Fibroblast of skin of scalp (primary cell): ENCODE results near the gene BTBD10. TPM values are rescaled to one million over a fixed set of nuclear protein-coding genes. Genes with fewer than 3 reads are reported as not detected.

Experiments used
- DNase-seq: peaks from one replicate; pipeline ENCODE4 v3.0.0-alpha.2; 2013
- polyA plus RNA-seq, 2 experiments: library from polyadenylated mRNA; unstranded; fragments of 120-200 nt; gene quantifications; one replicate each; pipeline ENCODE4 v1.2.1, GENCODE V29; 2013; ENCODE audit not compliant: insufficient read length in 2 of 2

The BTBD10 gene
- polyA plus RNA-seq (2013, experiment 1 of 2; ENCODE audit: insufficient read length): 31.8 TPM
- polyA plus RNA-seq (2013, experiment 2 of 2; ENCODE audit: insufficient read length): 32.8 TPM

DNA sequence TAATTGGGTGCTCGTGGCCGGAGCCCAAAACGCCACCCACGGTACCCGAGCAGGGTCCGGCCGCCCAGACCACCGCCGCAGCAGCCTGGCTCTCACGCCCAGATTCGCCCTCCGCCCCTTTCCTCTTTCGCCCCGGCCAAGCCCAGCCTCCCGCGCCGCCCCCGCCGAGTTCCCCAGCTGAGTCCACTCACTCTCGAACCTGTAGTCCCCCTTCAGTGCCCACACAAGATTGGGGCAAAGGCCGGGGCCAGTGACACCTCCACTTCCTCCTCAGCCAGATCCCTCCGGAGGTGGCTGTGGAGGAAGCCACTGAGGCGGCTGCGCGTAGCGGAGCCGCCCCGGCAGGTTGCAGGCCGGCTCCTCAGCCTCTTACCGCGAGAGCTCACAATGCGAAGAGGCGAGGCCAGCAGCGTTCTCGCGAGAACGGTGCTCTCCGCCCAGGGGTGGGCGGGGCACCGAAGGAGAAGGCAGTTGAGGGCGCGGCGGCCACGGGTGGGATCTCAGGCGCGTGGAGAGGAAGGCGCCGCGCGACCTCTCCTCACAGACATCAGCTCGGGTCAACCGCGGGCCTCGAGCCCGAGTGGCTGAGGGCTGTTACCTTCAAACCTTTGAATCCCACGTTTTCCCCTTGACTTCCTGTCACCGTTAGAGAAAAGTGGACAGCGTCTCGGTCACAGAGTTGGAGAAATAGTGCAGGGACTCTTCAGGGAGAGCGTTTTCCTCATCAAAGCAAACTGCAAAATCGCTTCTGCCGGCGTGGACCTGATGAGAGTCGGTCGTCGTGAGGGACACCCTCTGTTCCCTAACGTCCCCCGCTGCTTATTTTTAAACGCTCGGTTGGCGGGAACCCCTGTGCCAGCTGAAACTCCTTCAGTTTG lies at the start of gene BTBD10:
Gene BTBD10, minus strand, starts transcription at position 322 of the 878 bp plus-strand sequence. CDS start 18,098 bp downstream, outside the sequence.
- peak; percentile 95 for DNase-seq

DNA sequence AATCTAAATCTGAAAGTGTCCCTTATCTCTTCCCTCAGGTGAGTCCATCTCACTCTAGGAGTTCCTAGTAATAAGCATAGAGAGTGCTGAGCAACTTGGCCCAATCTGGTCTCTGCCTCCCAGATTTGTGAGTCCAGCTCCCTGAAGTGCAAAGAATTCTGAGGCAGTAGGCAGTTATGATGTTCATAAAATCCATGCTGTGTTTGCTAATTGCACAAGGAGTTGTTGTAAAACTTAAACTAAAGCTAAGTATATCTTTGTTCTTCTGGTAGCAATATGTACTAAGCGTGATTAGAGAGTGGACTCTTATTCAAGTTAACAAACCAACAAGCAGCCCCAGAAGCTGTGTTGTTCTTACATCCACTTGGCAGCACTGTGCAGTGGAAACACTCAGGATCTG lies 40.4 kb upstream of the BTBD10 start:
- DNase-seq: no peak

DNA sequence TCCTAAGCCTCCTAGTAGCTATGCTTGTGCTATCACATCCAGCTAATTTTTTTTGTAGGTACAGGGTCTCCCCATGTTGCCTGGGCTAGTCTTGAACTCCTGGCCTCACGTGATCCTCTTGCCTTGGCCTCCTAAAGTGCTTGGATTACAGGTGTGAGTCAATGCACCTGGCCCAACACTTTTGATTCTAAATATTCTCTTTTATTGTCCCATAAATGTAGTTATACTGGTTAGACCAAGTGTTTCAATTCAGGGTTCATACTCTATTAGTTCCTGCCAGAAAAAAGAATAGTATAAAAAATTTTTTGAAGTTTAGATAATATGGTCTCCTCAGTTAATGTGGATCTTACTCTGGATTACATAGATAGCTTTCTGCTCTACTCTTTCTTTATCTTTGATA lies 39.5 kb upstream of the BTBD10 start:
- DNase-seq: no peak

DNA sequence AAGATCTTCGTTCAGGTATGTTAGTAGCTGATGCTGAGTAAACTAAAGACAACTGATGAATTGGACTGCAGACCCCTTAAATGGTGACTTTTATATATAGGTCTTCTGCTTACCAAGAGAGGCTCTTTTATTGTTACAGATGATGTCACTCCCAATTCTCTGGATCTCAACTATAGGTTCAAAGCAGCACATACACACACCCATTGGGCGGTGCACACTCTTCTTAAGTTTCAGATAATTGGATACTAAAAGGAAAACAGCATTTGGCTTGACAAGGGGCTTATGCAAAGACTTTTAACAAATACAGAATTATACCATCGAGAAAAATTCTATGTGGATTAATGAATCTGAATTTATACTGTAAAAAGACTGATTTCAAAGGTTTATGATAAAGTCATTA lies 32.9 kb upstream of the BTBD10 start, which contains the start of gene PTH:
Gene PTH, minus strand, starts transcription at position 69 of the 400 bp plus-strand sequence. CDS start 3,142 bp downstream, outside the sequence.
- DNase-seq: no peak

DNA sequence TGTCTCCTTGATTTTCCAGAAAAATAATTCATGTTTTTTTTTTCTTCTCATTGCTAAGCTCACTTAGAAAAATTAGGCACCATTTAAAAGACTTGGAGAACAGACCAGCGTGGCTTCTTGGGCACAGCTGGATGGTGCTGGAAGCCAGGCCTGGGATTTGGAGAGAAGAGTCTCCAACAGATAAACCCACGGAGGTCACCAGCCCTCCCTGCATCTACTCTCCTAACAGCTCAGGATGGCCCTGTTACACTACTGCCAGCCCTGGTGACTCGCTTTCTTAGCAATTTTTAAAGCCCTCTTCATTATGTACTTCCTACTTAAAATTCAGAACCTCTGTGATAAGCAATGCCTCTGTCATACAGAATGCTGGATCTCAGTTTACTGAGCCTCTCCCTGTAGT lies 31.0 kb upstream of the BTBD10 start:
- DNase-seq: no peak

DNA sequence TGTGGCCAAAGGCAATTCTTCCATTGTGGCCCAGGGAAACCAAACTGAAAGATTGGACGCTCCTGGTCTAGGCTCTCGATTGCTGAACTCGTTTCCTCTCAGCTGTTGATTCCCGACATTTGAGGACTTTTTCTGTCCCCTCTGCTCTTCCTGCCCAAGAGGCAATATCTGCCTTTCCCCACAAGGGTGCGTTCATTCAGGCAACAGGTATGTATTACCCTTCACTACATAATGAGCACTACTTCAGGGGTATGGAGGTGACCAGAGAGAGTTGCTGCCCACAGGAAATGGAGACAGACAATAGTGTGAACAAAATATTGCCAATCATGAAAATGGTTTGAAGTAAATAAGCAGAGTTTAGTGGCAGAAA lies 24.6 kb upstream of the BTBD10 start:
- DNase-seq: no peak

DNA sequence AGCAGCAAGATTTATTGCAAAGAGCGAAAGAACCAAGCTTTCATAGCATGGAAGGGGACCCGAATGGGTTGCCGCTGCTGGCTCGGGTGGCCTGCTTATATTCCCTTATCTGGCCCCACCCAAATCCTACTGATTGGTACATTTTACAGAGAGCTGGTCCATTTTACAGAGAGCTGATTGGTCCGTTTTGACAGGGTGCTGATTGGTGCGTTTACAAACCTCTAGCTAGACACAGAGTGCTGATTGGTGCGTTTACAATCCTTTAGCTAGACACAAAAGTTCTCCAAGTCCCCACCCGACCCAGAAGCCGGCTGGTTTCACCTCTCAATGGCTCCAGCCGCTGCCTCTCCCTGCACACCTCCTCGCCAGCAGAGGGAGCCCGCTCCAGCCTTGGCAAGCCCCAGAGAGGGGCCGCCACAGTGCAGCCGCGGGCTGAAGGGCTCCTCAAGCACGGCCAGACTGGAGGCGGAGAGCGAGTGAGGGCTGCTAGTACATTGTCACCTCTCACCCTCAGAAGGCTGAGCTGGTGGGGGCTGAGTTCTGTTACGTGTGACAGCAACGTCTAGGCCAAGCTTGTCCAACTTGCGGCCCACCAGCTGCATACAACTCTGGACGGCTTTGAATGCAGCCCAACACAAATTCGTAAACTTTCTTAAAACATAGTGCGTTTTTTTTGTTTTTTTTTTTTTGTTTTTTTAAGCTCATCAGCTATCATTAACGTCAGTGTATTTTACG lies 24.1 kb upstream of the BTBD10 start:
- peak; percentile 13 for DNase-seq

DNA sequence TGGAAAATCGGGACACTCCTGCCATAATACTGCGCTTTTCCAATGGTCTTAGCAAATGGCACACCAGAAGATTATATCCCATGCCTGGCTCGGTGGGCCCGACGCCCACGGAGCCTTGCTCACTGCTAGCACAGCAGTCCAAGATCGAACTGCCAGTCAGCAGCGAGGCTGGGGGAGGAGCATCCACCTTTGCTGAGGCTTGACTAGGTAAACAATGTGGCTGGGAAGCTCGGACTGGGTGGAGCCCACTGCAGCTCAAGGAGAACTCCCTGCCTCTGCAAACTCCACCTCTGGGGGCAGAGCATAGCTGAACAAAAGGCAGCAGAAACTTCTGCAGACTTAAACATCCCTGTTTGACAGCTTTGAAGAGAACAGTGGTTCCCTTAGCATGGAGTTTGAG lies 17.2 kb upstream of the BTBD10 start:
- no peak for DNase-seq

DNA sequence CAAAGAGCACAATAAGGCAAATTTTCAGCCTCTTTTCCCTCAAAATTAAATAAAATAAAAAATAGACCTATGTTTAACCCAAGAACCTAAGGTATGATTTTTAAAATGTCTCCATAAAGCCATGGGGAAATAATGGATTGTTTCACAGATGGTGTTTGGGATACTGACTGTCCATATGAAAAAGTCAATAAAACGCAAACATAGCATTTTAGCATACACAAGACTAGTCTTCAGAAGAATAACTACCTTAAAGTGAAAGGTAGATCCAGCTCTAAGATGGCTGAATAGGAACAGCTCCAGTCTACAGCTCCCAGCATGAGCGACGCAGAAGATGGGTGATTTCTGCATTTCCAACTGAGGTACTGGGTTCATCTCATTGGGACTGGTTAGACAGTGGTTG lies 16.7 kb upstream of the BTBD10 start:
- no peak for DNase-seq

DNA sequence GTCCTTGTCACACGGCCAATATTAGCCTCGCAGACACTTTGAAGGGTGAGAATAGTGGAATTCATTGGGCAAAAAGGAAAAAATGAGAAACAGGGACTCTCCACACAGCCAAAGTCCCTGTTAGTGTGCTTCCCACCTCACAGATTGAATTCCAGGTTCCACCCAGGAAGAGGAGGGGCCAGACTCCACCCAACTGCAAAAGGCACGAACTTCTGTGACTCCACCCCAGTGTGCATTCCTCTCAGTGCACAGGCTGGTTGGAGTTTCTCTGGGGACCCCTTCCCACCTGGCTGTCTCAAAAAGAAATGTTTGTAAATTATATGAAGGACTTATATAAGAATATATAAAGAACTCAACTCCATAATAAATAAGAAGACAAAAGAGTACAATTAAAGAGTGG lies 12.1 kb upstream of the BTBD10 start:
- DNase-seq: no peak

DNA sequence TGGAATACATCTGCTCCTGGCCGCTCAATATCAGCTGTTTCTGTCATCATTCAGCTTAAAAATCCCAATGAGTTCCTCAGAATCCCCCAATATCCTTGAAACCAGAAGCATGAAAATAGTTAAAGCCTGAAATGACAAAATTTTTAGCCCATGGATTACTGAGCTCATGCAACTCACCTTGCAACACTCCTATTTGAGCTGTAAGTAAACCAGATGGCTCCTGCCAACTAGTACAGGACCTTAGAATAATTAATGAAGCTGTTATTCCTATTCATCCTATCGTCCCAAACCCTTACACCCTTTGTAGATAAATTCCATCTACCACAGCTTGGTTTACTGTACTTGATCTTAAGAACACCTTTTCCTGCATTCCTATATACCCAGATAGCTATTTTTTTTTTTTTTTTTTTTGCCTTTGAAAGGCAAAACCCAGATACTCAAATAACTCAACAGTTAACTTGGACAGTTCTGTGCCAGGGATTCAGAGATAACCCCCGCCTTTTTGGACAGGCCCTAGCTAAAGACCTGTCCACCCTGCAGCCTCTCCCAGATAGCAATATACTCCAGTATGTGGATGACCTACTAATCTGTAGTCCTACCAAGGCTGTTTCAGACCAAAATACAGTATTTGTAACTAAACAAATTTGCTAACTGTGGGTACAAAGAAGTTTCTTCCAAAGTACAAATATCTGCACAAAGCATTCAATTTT lies 10.1 kb upstream of the BTBD10 start:
- no peak for DNase-seq

DNA sequence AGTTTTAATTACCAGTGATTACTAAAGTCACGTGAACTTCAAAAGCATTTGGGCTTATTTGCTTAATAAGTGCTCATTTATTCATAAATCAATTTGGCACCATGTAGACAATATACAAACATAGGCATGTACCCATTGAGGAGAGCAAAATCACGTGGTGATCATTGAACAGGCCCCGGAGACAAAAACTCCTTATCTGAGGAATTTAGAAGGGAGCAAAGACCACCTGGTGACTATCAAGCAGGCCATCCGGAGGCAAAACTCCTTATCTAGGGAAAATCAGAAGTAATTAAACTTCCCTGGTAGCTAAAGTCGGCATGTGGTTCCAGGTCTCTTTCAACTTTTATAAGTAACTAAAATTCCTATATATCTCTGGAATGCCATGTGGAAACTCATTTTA lies 5.7 kb upstream of the BTBD10 start:
- no peak for DNase-seq

DNA sequence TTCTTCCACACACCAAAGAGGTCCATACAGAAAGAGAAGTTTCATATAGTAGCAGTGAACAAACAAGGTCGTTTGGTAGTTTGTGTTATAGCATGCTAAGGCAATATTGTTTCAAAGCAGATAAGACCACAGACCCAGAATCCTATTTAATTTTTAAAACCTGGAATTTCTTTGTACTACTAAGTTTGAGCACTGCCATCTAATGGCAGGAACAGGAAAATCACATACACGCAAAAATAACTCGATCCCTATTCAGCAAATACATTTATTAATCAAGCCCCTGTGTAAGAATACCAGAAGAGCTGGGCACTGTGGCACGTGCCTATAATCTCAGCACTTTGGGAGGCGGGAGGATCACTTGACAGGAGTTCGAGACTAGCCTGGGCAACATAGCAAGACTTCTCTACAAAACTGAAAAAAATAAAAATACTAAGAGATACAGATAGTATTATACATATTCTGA lies 2.9 kb upstream of the BTBD10 start:
- DNase-seq: peak; percentile 52

DNA sequence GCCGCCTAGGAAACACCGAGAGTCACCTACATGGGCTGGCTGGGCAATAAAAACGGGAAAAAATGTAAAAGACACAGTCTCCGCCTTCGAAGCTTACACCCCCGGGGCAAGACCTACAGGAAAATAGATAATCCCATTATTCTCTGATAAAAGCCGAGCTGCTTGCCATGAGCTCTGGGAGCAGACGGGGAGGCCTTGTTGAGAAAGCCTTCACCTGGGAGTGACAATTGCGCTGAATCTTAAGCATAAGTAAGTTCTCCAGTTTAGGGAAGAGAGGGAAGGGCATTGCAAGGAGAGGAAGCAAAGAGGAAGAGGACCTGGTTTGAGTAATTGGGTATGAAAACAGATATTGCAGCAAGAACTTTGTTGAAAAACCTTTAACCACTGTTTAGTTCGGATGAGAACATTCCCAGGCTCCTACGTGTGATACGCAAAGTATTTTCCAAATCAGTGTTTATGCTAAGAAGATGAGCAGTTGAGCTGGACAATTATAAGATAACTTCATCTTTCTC lies 813 bp upstream of the BTBD10 start:
- no peak for DNase-seq

DNA sequence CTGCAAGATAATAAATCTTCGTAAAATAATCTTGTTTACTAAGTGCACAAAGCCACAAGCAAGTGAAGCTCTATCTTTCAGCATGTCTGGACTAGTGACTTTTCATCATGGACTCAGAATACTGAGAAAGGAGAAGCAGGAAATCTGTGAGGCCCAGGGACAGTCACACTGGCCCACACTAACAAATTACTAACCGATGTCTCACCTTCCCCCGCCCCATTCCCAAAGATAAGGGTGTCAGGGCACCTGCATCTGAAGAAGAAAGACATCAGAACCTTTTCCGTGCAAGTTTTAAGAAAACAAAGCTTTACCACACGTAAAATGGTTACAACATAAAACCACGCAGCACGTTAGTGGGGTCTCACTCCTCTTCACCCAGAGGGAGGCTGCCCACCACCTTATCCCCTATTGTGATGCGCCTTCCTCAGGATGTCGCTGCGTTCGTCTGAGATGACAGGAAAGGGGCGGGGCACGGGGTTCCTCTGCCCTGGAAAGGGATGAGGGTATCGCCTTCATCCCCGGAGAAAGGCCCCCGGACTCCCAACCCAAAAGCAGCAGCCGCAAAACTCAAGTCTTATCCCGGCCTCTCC lies 616 bp downstream of the BTBD10 start:
- peak; percentile 22 for DNase-seq

DNA sequence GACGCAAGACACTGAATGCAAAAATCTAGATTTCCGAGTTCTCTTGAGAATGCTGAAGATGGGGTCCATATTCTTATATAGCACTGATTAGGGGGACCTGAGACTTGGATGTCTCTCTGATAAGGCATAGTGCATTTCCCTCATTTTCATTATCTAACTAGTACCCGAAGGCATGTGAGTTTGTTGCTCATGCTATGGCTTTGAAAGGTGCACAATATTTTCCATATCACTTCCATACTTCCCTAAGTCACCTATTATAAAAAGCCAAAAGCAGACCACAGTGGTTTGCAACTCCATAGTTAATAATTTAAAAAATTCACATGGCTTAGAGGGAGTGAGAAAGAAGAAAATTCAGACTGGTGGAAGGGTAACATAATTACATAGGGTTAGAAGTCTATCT lies 1.7 kb downstream of the BTBD10 start:
- no peak for DNase-seq

DNA sequence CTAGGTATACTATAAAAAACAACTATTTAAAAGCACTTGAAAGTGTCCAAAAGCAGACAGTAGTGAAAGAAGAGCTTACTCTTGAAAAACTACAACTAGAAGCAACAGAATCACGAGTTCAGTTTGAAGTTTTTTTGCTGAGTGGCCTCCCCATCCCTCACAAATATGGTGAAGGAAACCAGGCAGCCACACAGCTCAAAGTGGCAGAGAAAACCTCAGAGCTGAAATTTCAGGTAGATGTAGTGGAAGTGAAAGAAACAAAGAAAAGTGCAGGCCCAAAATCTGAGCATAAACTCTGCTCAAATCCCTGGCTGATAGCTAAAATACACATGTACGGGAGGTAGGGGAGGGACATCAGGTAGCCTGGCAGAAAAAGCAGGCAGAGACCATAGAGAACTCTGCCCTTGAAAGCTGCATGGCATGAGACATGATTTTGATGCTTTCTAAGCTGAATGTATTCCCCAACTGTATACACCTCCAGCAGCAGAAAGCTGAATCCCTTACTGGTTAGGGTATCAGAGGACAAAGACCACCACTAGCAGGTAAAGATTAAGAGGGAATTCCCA lies 12.1 kb downstream of the BTBD10 start:
- no peak for DNase-seq

DNA sequence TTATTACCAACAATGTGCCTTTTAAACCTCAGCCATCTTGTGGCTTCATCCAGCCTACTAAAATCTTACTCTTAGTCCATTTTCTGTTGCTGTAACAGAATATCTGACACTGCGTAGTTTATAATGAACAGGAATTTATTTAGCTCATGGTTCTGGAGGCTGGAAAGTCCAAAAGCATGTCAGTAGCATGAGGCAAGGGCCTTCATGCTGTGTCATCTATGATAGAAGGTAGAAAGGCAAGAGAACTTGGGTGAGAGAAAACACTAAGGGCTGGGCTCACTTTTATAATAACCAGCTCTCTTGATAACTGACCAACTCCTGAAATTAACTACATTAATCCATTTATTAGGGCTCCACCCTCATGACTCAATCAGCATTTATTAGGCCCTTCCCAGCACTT lies 13.5 kb downstream of the BTBD10 start:
- DNase-seq: no peak

DNA sequence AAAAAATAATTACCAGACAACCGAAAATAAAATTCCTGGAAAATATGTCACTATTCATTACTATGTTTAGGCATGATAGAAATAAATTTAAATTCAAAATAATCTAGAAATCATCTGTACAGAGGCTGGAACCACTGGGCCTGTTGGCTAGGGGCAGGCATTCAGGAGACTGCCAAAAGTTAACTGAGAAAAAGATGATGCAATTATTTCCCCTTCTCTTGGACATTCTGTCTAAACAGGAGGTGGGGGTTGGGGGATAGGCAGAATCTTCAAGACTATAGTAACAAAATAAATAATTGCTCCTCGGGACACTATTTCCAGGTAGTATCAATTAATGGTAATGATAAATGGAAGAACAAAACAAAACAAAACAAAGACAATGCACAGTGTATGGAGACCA lies 14.1 kb downstream of the BTBD10 start:
- peak; percentile 33 for DNase-seq

DNA sequence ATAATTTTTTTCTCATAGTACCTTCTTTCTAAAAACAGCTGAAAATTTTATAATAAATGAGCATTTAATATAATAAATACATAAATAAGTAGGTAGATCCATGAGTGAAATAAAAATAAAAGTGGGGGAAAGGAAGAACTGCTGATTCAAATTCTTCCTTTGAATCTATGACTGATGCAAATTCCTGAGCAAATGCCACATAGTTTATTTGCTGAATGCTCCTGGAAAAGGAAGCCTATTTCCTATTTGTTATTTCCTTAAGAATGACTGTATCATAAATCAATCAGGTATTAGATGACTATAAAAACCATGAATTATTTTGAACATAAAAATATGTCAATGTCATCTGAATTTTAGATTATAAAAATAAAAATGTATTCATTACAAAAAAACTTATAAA lies 16.6 kb downstream of the BTBD10 start:
- peak; percentile 29 for DNase-seq

DNA sequence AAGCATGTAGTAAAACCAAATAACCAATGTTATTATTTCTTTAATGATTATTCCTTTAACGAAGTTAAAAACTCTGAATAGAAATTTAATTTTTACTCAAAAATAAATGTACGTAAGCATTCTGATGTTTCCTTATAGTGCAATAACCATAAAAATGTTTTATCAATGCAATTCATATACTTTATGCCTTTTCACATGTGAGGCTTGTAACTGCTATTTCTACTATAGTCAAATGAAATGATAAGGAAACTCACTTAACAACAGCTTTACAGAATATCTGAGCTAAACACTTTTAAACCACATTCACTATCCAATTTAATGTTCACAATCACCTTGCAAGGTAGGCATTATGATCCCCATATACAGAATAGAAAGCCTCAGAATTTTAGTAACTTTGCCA lies 17.4 kb downstream of the BTBD10 start:
- no peak for DNase-seq
